Activated T-cell treated with anti-CD3 and anti-CD28 coated beads, Interleukin-2, amount 50 U/mL, for 48 hours (primary cell): ENCODE data around the gene LILRA6.
"Not testable (repeated sequence)": the region's sequence is repeated elsewhere in the genome, so short reads cannot be mapped to it uniquely, and the experiment has no call there.

Experiments used
- DNase-seq, 2 experiments: peaks; one replicate each; pipeline ENCODE4 v3.0.0-alpha.2; 2020

LILRA6 gene

GRCh38 chr19:54262470-54262869 lies 19.9 kb upstream of the LILRA6 start:
- no peak for DNase-seq

DNA sequence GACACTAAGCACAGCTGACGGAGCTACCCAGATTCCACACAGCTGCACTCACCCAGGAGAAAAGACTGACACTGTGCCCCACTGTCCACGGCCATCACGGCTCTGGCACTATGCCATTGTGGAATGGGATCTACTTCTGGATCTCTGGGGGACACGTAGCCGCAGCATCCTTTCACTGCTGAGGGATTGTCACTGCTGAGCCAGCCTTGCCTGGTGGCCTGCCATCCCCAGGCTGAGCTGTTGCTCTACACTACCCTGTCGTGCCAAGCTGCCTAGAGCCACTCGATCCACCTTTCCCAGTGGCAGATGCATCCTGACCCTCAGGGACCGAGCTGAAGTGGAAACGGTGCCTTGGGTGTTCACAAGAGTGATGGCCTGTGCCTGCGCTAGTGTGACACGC lies 19.5 kb upstream of the LILRA6 start:
- DNase-seq, result peak; percentile 9

GRCh38 chr19:54257116-54257480 lies 14.5 kb upstream of the LILRA6 start, which contains the start of gene LILRB5:
TSS of gene LILRB5 (minus strand) at chr19:54257273. CDS start at chr19:54257193, 80 bp downstream.
- DNase-seq, result peak in 1 of 2 experiments; percentile 13

- peak; percentile 12 to 16 for DNase-seq
These were observed 13.9 kb upstream of the LILRA6 start for GRCh38 chr19:54256250-54257115.

GRCh38 chr19:54255105-54255775 lies 12.7 kb upstream of the LILRA6 start:
- DNase-seq, result peak in 1 of 2 experiments; percentile 11

GRCh38 chr19:54254195-54254906 lies 11.8 kb upstream of the LILRA6 start:
- DNase-seq, result no peak

DNA sequence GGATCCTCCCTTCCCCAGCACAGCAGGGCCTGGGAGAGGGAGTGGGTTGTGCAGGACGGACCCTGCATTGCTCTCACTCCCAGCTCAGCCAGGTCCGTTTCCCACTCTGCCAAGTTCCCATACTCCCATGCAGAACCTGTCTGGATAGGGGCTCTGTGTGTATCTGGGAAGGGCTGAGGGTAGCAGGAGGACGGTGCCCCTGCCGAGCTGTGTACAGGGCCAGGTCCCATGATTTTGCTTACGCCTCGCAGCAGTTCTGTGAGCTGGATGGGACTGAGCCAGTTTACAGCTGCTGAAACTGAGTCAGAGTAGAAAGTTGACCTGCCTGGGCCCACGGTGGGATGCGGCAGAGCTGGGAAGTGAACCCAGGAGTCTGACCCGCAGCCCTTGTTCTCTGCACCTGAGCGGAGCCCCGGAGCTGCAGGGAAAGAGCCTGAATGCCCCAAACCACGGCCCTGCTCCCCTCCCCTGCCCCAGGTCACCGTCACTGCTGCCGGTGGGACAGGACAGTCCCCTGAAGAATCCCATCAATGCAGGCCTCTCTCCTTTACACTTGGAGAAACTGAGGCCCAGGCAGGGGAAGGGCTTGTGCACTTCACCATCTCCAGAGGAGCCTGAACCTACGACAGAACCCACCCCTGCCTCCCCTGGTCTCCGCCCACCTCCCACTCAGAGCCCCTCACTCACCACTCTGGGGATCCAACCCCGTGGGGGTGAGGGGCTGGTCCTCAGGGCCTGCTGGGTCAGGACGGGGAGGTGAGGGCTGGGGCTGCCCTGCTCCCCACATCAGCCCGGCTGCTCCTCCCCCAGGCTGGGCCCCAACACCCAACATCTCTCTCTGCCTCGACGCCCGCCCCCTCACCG lies 11.0 kb upstream of the LILRA6 start:
- DNase-seq, result no peak

DNA sequence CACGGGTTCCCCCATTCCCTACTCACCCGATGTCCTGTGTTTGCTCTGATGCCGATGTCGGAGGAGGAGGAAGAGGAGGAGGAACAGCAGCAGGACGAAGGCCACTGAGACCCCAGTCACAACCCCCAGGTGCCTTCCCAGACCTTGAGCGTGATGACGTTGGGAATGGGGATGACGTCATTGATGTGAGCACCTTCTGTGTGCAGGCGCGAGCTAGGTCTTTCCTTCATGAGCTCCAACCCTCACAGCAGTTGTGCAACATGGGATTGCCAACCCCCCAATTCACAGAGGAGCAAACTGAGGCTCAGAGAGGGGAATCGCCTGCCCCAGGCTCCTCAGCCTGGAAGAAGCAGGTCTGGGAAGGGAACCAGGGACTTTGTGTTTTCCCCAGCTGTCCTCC lies 10.3 kb upstream of the LILRA6 start:
- DNase-seq, result no peak

- DNase-seq, result no peak
These were observed 9.7 kb upstream of the LILRA6 start for GRCh38 chr19:54252243-54252642.

DNA sequence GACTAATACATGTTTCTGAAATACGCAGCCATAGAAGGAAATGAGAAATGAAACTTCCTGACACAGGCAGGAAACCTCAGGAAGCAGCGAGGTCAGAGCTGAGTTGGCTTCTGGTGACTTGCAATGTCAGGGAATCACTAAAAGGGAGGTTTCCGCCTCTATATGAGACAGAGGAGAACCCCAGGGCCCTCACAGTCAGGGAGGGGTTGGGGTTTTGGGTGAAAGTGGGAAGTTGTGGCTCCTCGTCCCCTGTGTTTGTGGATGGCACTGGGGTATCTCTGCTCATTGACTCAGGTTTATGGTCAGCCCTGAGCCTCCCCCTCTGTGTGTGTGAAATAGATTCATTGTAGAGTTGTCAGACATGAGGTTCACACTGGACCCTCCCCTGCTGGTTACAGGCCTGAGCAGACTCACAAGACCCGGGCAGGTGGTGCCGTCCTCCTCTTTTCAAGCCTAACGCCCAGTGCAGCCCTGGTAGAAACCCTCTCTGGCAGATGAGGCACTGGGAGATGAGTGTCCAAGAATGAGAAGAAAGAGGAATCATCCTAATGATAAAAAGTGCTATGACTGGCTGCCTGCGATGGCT lies 5.5 kb upstream of the LILRA6 start:
- DNase-seq, result peak; percentile 69 to 74

DNA sequence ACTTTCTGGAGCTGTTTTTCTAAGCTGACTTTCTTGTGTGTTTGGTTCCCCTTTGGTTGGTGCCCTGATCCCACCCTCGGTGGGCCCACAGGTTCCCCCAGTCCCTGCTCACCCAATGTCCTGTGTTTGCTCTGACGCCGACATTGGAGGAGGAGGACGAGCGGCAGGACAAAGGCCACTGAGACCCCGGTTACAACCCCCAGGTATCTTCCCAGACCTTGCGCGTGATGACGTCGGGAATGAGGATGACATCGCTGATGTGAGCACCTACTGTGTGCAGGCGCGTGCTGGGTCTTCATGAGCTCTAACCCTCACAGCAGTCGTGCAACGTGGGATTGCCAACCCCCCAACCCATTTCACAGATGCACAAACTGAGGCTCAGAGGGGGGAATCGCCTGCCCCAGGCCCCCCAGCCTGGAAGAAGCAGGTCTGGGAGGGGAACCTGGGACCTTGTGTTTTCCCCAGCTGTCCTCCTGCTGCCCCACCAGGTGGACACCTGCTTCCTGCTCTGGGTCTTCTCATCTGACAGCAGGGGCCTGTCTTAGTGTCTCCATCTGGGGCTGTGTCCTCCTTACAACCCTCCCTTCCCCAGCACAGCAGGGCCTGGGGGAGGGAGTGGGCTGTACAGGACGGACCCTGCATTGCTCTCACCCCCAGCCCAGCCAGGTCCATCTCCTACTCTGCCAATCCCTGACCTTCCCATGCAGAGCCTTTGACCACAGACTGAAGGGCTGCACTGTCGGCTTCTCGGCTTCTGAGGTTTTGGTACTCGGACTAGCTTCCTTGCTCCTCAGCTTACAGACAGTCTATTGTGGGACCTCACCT lies 4.7 kb upstream of the LILRA6 start:
- no peak for DNase-seq

DNA sequence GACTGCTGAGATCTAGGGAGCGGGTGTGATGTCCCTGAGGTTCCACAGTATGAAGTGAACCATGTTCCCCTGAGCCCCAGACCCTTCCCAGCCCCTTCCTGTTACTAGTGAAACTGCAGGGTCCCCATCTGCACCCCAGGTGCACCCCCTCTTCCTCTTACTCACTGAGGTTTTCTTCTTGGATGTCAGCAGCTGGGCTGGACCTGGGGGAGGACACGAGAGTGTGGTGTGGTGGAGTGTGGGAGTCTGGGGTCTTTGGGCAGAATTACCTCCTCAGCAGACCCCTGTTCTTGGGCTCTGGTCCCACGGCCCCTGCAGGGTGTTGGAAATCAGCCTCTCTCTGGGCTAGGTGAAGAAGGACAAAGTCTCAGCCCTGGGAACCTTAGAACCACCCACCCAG lies 3.3 kb upstream of the LILRA6 start:
- no peak for DNase-seq

DNA sequence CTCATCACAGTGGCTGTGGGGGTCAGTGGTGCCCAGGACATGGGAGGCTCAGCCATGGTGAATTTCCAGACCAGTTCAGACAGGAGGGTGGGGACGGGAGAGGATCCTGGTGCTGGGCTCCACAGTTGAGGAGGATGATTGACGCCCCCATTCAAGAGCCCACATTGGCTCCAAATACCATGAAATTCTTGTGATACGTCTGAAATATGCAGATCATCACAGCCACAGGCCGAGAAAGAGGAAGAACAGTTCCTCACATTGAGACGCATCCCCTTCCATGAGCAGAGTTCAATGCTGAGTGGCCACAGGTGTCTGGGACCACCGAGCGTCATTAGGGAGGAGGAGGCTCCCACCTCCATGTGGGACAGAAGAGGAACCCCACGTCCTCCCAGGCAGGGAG lies 1.2 kb upstream of the LILRA6 start:
- DNase-seq, result not testable (repeated sequence)

GRCh38 chr19:54242234-54242633 lies 356 bp downstream of the LILRA6 start:
- DNase-seq, result not testable (repeated sequence)

GRCh38 chr19:54240372-54241336 lies 1.9 kb downstream of the LILRA6 start:
- DNase-seq, result peak in 1 of 2 experiments; percentile 14

DNA sequence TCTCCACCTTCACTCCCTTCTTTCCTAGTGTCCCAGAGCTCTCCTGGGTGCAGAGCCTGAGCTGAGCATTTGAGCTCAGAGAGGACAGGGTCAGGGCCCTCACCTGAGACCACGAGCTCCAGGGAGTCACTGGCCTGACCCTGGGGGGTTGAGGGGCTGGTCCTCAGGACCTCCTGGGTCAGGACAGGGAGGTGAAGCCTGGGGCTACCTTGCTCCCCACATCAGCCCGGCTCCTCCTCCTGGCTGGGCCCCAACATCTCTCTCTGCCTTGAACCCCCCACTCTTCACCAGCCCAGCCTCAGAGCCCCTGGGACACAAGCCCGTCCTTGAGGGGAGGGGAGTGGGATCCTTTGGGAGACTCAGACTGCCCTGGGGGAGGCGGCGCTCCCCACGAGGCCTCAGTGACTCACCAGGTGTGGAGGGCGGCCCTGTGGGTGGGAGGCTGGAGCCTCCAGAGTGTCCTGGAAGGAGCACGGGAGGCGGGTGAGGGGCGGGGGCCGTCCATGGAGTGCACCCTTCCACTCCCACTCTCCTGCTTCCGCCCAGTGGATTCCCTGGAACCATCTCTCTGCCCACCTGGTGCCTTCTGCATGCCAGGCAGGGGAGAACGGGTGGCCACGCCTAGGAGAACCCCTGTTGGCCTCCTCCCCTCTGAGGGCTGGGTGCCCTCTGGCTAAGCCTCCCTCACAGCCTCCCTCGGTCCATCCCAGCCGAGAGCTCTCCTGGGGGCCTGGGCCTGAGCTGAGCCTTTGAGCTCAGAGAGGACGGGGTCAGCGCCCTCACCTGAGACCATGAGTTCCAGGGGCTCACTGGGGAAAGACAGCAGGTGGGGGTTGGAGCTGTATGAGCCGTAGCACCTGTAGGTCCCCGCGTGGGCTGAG lies 2.9 kb downstream of the LILRA6 start:
- not testable (repeated sequence) for DNase-seq

DNA sequence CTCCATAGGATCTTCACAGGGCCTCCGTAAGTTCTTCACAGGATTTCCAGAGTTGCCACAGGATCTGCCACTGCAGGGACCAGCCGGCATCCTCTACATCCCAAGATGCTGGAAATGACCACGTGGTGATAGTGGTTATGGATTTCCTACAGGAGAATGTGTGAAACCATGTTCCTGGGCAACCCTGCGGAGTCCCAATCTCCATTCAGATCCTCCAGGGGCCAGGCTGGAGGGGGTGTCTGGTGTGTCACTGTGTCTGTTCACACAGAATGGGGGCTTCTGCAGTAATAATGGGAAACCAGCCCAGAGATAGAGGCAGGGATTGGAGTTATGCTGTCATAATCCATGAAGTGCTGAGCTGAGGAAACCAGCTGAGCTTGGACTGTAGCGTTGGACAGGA lies 8.6 kb downstream of the LILRA6 start:
- DNase-seq, result no peak

DNA sequence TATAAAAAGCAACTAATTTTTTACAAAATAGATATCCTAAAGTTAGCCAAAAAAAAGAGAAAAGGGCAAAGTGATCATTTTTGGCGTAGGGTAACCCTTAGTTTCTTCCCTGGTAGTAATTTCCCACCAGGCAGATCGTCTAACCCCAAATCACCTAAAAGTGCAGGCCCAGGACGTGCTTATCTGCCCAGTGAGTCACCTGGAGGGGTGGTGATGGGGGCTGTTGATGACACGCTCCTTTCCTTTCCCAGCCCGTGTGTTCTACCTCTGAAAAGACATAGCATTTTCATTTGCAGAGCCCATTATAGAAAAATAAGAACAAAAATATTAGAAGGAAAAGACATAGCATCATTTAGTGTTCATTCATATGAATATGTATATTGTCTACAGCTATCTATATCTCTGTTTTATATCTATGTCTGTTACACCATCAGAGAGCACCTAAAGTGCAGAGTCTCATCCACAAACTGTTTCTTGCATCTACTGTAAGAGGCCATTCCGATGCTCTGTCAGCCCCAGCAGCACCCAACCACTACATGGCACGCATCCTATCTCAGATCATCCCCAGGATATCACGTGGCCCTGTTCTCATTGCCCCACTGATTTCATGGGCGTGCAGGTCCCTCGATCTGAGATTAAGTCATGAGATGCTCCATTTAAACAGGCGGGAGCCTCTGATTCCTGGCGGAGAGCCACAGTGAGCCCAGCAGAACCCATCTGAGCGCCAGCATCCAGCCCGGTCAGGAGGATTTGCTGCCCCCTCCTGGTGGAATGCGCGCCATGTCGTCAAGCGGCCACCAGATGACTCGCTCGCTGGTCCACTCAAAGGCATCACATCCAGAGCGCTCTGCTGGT lies 11.3 kb downstream of the LILRA6 start:
- DNase-seq, result peak; percentile 91
